HG02885 (cell line): ENCODE measurements around the gene CFAP57.

ENCODE experiments used
- ATAC-seq: cut with Tn5 transposase; IDR thresholded peaks from one replicate; pipeline ENCODE4 v1.9.1; 2021; ENCODE audit warnings: mild to moderate bottlenecking; ENCODE audit not compliant: unreplicated experiment, poor library complexity

Gene CFAP57

DNA sequence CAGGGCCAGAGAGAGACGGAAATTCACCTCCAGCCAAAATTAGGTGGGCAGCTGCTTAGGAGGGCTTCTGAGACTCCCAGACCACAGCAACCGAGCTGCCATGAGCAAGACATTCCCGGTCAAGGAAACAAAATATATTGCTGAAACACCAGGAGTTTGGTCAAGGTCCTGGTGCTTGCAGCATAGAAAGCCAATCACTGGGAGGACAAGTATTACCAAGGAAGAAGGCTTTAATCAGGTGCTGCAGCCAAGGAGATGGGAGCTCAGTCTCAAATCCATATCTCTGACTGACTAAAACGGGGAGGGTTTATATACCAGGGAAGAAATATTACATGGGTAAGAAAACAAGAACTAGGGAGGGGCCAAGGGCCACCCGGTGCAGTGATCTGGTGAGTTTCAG lies 78.9 kb downstream of the CFAP57 start:
- no peak for ATAC-seq

DNA sequence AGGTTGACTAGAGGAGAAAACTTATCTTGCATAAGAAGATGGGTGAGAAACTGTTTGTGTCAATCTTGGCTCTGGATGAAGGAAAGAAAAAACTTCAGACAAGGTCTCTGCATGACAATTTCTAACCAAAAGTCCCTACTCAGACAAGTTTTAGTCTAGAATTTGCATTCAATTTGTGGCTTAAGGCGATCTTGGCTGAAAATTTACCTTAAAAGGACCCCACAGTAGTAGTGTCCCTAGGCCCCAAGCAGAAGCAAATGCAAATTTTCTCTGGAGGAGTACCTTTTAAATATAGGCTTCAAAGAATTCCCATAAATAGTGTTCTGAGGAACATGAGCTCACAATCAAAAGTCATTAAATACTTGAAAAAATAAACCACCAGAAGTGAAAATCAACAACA lies 80.1 kb downstream of the CFAP57 start:
- no peak for ATAC-seq

DNA sequence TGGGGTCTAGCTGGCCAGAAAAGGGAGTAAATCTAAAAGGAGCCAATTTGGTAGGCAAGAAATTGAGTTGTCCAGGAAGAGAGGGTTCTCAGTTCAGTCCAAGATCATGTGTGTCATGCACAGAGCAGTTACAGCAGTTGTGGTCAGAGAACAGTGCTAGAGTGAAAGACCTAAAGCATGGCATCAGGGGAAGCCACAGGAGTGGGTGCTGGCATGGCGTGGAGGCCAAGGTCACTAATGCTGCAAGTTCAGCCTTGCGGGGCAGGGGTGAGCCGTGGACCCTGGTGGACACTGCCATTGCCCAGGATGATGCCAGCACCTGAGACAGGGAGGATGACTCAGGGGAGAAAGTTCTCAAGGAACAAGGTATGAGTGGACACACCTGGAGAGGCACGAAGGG lies 81.0 kb downstream of the CFAP57 start:
- no peak for ATAC-seq

DNA sequence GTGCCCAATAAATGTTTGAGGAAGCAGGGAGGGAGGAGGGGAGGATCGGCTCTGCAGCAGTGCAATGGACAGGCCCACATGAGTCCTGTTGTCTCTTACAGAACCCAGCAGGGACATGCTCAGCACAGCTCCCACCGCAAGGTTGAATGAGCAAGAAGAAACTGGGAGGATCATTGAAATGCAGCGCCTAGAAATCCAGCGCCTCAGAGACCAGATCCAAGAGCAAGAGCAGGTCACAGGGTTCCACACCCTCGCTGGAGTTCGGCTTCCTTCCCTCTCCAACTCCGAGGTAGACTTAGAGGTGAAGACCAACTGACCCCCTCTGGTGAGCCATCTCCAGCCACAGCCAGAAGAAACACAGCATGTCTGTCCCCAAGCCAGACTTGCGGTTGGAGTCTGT lies 81.7 kb downstream of the CFAP57 start:
- no peak for ATAC-seq

DNA sequence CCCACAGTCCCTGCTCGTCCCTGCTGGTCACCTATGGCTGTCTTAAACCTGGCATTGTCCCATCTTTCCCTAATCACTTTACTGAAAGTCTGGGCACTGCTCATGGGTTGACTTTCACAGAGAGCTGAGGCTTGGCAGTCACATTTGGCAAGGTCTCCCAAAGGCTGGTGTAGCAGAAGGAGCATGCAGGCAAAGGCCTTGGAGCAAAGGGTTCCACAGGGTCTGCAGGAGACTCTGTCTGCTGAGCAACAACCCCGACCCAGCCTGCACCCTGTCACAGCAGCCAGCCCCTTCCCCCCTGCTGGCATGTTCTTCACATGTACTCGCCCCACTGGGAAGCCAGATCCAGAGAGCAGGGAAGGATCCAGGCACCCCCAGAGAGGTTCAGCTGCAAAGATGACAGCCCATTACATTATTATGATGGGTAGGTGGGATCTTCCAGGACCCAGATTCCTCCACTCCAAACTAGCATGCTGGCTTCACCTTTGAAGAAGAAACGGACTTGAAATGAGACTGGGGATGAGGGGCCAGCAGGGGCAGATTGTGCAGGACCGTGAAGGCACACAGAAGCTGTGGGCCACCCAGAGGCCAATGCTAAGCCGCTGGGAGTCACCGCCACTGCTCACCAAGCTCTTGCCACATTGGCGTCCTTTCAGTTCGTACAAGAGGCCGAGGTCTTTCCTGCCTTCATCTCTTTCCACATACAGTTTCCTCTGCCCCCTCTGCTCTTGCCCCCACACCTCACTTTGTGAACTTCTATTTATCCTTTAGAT lies 83.5 kb downstream of the CFAP57 start:
- ATAC-seq = no peak

DNA sequence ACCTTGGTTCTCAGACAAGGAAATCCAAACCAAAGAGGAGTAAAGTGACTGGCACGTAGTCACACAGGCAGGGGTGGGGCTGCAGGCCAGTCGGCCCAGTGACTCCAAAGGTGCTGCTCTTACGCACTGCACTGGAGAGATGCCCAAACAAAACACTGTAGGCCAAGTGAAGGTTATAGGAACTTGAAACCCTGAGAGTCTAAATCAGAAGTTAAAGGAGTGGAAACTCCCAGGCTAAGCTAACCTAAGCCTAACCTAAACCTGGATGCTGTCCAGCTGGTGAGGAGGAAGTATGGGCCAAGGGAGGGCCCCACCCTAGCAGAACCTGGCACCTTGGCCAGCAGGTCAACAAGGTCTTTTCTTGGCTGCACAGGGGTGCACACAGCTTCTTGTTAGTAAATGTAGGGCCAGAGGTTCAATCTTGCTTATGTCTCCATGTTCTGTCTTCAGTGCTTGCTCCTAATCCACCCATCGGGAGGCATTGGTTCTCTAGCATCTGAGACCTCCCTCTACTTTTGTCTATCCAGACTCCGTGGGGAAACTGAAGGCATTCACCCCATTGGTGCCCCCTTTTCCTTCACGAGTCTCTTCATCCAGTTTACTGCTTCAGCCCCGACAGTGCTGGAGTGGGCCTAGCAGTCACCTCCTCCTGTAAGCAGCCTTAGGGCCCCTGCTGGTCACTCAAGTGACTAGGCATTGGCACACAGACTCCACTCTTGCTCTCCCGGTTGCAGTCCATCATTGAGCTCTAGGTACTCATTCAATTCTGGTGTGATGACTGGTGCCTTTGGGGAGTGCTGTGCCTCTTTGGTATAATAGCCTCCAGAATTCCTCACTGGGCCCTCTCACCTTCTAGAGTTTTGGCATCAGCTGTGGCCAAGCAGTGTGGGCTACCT lies 84.8 kb downstream of the CFAP57 start:
- no peak for ATAC-seq

DNA sequence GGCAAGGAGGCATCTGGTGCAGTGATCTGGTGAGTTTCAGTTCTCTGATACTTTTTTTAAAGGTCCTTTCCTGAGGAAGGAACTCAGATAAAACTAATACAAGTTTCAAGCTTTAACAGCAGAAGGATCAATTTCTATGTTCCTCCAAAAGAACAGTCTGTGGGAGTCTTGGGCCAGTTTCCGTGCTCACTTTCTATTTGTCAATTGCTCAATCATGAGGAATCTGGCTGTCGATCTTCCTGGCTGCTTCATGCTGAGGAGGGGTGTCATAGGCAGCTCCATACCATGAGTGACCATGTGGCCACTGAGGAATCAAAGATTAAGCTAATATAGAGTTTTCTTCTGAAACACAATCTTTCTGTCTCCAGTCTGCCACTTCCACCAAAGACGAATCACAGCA lies 86.2 kb downstream of the CFAP57 start:
- ATAC-seq = no peak

DNA sequence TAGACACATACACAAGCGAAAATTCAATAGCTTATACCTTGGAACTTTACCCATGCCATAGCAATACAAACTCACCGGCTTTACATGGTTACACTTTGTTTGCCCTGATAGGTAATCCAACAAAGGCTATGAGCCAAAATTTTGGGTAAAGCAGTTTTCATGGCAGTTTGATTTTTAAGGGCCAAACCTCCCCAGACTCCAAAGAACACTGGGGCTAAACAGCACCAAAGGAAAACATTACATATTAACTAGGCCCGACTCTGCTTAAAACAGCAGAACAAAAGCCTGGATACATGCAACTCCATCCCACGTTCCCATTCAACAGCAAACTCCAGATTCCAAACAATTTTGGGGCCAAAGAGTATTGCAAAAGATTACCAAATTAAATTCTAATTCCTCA lies 93.3 kb downstream of the CFAP57 start:
- no peak for ATAC-seq

DNA sequence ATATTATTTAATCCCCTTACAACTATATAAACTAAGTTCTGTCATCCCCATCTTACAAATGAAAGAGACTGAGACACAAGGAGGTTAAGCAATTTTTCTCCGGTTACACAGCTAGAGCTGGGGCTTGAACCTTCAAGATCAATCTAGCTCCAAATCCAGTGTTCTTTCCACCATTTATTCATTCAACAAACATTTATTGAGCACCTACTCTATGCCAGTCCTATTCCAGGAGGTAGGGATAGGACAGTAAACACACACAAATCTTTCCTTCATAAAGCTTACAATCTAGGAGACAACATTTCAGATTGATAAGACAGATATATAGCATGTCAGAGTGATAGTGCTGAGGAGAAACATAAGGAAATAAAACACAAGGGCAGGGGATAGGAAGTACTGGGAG lies 94.8 kb downstream of the CFAP57 start:
- ATAC-seq = no peak

DNA sequence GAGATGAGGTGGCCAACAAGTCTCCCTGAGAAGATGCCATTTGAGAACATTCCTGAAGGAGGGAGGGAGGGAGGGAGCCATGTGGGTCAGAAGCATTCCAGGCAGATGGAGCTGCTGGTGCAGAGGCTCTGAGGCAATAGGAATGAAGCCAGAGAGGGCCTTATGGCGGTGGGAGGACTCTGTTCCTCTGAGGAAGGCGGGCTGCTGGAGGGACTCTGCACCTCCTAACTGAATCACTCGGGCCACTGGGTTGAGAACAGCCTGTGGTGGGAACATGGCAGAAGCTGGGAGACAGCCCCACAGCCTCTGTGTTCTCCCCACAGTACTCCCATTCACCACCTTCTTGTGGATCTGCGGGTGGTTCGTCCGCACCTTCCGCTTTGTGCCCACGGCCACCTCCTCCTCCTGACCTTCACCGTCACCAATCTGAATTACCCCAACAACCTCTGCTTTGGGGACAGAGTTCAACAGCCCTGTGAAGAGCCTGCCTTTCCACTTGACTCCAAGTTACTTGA lies 95.2 kb downstream of the CFAP57 start:
- ATAC-seq = no peak

DNA sequence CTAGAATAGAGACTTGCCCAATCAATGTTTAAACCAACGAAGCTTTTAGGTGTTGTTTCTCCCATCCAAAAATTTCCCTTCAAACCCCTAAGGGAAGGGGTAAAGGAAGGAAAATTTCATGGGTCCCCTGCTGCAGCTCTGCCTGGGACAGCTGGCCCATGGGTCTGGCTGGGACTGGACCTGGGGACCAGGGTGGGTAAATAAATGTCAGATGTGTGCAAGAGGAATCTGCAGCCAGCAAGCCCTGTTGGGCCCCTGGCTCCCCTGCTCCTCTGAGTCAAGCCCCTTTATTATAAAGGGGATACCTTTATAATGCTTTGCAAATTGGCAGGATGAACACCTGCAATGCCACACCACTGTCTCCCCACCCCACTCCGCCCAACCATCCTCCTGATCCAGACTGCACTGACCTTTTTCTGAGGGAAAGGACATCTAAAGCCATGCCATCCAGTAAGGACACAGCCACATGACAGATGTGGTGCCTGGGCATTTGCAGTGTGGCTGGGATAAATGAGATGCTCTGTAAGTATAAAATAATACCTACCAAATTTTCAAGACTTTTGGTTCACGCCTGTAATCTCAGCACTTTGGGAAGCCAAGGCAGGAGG lies 95.8 kb downstream of the CFAP57 start:
- no peak for ATAC-seq

DNA sequence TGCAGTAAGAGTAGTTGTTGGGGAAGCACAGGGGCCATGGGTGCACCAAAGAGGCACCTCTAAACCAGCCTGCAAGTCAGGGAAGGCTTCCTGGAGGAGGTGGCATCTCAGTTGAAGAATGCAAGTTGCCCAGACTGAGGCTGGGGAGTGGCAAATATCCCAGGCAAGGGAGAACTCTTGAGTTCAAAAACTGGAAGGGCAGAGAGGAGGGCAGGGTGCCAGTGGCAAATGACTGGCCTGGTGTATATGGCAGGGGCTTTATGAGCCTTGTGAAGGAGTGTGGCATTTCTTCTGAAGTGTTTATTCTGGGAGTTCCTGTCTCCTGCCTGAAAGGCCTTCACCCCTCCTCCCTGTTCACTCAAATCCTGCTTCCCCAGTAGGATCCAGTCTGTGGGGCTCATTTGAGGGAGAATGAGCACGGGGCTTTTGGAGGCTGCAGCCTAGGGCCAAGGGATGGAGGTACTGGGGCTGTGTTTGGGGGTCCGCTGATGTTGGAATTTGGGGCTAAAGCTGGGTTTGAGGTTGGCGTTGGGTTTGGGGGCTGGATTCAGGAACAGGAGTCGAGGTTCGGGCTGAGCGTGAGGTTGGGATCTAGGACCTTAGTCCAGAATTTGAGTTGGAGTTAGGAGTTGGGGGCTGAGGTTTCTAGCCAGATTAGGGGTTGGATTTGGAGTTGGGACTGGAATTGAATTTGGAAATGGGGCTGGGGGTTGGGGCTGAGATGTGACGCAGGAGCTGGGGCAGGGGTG lies 97.7 kb downstream of the CFAP57 start, which contains the start of gene TMEM125:
TMEM125 (plus strand) TSS at position 357 of the 749 bp plus-strand sequence. CDS start 2,740 bp downstream, outside the sequence.
- ATAC-seq = no peak

DNA sequence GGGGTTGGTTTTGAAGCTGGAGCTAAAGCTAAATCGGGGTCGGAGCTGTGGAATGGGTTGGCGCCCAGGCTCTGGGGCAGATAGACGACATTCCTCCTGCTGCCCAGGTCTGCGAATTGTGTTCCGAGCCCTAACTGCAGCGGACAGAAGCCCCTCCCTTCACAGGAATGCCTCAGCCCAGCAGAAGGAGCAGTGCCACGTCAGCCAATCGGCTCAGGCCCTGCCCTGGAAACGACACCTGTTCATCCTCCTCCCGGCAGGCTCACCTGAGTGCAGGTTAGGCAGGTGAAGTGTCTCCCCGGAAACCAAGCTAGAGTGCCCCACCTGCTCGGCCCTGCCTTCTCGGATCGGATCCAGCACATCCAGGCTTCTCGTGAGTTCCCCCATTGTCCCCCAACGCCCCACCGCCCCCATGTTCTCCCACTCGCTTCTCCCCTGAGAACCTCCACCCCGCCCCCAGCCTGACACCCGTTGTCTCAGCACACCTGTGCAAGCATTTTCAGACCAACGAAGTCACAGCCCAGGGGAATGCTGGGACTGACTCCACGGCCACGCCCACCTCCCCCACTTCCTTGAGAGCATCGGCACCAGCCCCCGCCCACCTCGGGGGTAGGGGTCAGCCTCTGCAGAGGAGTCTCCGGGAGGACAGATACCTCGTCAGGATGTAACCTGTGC lies 98.4 kb downstream of the CFAP57 start:
- ATAC-seq = no peak

DNA sequence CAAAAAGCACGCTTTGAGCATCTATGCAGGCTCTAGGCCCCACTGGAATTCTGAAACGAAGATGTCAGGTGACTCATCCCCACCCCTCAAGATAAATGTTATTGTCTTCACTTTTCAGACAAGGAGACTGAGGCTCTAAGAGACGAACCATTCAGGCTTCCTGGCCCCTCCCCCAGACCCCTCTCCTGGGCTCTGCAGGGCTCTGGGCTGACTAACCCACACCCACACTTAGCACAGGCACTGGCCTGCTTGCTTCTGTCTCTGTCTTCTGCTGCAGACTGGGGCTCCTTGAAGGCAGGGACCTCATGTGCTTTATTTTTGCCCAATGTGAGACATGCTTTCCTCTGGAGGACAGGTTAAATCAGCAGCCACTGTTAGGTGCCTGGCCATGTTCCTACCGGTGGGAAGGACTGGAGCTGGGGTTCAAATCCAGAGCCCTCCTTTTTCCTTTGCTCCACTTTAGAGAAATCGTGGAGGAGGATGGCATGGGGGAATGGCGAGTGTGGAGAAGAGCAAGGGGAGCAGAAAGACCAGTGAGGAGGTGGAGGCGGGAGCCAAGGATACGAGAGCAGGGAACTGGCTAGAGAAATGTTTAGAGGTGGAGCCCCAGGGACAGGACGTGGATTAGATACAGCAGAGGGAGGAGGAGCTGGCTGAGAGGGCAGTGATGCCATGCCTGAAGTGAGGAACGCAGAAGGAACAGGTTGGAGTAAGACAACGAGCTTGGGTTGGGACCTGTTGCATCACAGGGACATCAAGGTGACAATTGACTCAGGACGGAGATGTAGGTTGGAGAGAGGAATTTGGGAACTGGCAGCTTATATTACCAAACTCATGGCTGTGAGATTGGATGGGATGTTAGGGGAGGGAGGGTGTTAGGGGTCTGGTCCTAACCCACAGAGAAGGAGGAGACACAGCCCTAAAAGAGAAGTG lies 99.3 kb downstream of the CFAP57 start:
- ATAC-seq = no peak

DNA sequence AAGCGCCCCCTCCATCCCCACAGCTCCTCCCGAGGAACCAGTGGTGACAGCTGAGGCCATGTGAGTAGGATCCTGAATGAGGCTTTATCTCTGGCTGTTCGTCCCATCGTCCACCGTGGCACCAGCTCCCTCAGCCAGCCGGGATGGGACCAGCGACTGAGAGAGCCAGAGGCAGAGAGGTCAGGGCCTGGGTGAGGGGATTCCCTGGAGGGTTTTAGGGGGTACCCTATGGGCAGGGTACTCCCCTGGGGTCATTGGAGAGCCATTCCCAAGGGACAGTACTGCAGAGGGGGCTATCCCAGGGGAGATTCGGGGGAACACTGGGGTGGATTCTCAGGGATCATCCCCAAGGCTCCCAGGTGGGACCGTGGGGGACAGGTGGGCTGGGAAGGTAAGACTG lies 100.0 kb downstream of the CFAP57 start:
- ATAC-seq = no peak

DNA sequence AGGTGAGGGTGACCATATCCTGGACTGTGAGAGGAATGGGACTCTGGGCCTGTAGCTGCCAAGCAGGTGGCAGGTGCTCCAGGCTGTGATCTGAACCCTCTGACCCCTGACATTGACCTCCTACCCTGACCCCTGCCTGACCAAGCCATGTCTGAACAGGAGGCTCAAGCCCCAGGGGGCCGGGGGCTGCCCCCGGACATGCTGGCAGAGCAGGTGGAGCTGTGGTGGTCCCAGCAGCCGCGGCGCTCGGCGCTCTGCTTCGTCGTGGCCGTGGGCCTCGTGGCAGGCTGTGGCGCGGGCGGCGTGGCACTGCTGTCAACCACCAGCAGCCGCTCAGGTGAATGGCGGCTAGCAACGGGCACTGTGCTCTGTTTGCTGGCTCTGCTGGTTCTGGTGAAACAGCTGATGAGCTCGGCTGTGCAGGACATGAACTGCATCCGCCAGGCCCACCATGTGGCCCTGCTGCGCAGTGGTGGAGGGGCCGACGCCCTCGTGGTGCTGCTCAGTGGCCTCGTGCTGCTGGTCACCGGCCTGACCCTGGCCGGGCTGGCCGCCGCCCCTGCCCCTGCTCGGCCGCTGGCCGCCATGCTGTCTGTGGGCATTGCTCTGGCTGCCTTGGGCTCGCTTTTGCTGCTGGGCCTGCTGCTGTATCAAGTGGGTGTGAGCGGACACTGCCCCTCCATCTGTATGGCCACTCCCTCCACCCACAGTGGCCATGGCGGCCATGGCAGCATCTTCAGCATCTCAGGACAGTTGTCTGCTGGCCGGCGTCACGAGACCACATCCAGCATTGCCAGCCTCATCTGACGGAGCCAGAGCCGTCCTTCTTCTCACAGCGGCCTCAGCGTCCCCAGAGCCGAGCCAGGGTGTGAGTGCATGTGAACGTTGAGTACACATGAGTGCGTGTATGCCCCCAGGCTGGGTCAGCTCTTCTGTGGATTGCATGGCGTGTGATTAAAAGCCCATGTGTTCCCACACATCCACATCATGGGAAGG lies 100.7 kb downstream of the CFAP57 start:
- ATAC-seq = no peak

DNA sequence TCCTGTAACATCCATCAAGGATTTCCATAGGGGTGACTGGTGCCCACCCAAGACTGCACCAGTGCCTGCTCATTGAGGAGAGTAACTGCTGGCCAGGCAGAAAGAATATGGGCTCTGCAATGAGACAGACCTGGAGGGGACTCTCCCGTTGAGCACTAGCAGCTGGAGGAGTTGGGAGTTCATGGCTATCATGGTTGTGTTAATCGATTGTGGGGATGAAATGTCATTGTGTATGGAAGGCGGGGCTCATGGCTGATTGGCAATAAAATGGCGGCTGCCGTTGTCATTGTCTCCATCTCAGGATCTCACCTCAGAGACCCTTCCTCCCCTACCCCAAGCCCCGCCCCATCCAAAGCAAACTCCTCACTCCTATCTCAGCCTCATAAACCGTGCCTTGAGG lies 101.6 kb downstream of the CFAP57 start:
- no peak for ATAC-seq
